ENCODE data around the gene TMPO. TPM values are rescaled to one million over a fixed set of nuclear protein-coding genes. Genes with fewer than 3 reads are reported as not detected.

Gene TMPO
- total and polyA plus RNA-seq, 2 donors (not counting 3 experiments of a cell fraction or from before 2014, with no cell fraction given): 27.8 to 150 TPM

DNA sequence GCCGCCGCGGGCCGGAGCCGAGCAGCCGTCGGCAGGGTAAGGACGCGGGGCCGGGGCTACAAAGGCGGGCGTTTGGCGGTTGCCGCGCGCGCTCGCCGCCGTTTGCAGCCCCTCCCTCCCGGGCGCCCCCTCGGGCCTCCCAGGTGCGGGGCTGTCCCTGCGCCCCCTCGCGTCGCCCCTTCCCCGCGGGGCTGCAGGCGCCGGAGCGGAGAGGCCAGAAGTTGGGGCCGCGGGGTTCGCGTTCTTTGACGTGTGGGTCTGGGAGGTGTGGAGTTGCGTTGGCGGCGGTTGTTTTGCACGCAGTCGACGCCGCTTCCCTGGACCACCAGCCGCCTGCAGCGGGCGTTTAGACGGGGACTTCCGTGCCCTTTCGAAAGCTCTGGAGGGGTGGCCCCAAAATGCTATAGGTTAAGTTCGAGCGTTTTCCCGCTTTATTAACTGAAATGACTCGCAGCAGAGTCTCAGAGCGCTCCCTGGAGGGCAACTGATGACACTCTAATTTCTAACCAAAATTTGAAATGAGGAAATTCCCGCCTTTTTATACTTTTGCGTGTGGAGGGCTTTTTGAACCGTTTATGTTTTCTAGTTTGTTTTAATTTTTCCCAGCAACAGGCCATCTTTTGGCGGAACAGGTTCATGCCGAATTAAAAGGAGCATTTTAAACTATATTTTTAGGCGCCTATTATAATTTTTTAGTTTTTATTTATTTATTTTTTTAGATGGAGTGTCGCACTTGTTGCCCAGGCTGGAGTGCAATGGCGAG, 902 bp downstream of the TMPO start:
- dilution Hi-C loops (cut with MboI; ENCODE audit: extremely low pct_ligation_motif_present, low sequenced_read_pairs): no loop called here
- BruUV-seq (replicated peaks): no TSS peak

More for the DNA sequence above, 902 bp downstream of the TMPO start:
- Histone ChIP-seq H3K9ac (replicated peaks; ENCODE audit: extremely low read depth, insufficient read depth, low read length) (peak overlapping the region; percentile 94), H3K9me3 (replicated peaks; ENCODE audit: control insufficient read depth, insufficient read depth, low read length) (no peaks in the 10 kb centered on the region), H3K79me2 (ENCODE audit: control insufficient read depth, insufficient read depth, low read length) (peaks cover 72% of the 10 kb centered on the region), H2AFZ (ENCODE audit: low read depth, low read length) (peak overlapping the region; percentile 43), H3K27ac (ENCODE audit: insufficient read depth, low read depth, low read length) (peak overlapping the region; percentile 85), H3K4me3 (replicated peaks in 1 of 3; ENCODE audit: insufficient read depth in 1 of 3, low read depth in 1 of 3, low read length in 3 of 3) (peak overlapping the region; percentile 60 to 99 (median 97)), H4K20me1 (replicated peaks; ENCODE audit: control insufficient read depth, extremely low read depth, insufficient read depth, low read length) (no peaks in the 10 kb centered on the region), H3K4me2 (ENCODE audit: insufficient read depth, low read length) (peak overlapping the region; percentile 99), H3K9me1 (replicated peaks; ENCODE audit: control insufficient read depth, extremely low read depth, insufficient read depth, low read length) (no peaks in the 10 kb centered on the region), H3K36me3 (ENCODE audit: control insufficient read depth in 2 of 2, extremely low read depth in 1 of 2, insufficient read depth in 2 of 2, low read length in 2 of 2) (no peaks in the 10 kb centered on the region), H3K4me1 (ENCODE audit: control insufficient read depth, extremely low read depth, insufficient read depth, low read length) (peaks cover 16% of the 10 kb centered on the region), H3K27me3 (ENCODE audit: control insufficient read depth in 2 of 2, insufficient read depth in 2 of 2, low read length in 2 of 2) (no peaks in the 10 kb centered on the region)
- DNase-seq (ENCODE audit: low read depth, low spot score) (peak; percentile 78), FAIRE-seq (no peak)
- POLR2A ChIA-PET: no interaction called here
- TF ChIP-seq, protein P1, sequence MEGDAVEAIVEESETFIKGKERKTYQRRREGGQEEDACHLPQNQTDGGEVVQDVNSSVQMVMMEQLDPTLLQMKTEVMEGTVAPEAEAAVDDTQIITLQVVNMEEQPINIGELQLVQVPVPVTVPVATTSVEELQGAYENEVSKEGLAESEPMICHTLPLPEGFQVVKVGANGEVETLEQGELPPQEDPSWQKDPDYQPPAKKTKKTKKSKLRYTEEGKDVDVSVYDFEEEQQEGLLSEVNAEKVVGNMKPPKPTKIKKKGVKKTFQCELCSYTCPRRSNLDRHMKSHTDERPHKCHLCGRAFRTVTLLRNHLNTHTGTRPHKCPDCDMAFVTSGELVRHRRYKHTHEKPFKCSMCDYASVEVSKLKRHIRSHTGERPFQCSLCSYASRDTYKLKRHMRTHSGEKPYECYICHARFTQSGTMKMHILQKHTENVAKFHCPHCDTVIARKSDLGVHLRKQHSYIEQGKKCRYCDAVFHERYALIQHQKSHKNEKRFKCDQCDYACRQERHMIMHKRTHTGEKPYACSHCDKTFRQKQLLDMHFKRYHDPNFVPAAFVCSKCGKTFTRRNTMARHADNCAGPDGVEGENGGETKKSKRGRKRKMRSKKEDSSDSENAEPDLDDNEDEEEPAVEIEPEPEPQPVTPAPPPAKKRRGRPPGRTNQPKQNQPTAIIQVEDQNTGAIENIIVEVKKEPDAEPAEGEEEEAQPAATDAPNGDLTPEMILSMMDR (IDR thresholded peaks at IDR 0.05; ENCODE audit: extremely low read depth in 1 of 2, insufficient read depth in 1 of 2, low read depth in 1 of 2, low read length in 2 of 2): peak; percentile 58 to 61
- TF ChIP-seq POLR2A (IDR thresholded peaks at IDR 0.05; ENCODE audit: low read depth, low read length) (no peak), GATA2 (IDR thresholded peaks at IDR 0.05; ENCODE audit: insufficient read depth, insufficient read length, low read depth, low read length) (no peak), EZH2 (IDR thresholded peaks at IDR 0.05; ENCODE audit: borderline replicate concordance, low read depth, low read length, severe bottlenecking) (no peak), POLR2AphosphoS5 (IDR thresholded peaks at IDR 0.05; ENCODE audit: insufficient read depth, low read depth, low read length) (no peak), JUN (IDR thresholded peaks at IDR 0.05; ENCODE audit: borderline replicate concordance, insufficient read depth, insufficient read length, low read depth) (no peak)
- CTCF ChIA-PET: interaction anchor here (0.8 to 5.4 kb wide), 9 partner anchors 10 to 92 kb away, joined by 3 to 63 read pairs (median 5); no protein-coding TSS in a partner anchor
- intact Hi-C loops (cut with micrococcal nuclease): loop anchor here (1.0 to 5.0 kb wide), 5 partner anchors 25 to 389 kb away; partner anchors contain the start of gene SLC25A3
